ENCODE results near the gene ACAA1. TPM values are rescaled to one million over a fixed set of nuclear protein-coding genes. Genes with fewer than 3 reads are reported as not detected.
A peak's percentile ranks its signal among the peaks of the same experiment; 100 is the strongest.

The ACAA1 gene
- total RNA-seq, 1 experiment from 2014 or later, result 44.3 TPM

- no peak overlapping the region for H2BK120ac ChIP-seq (ENCODE audit: low read depth, low read length, poor library complexity, severe bottlenecking)
- no peak overlapping the region for H2BK5ac ChIP-seq (ENCODE audit: insufficient read length, low read length)
- no peaks in the 10 kb centered on the region for H4K20me1 ChIP-seq (ENCODE audit: control insufficient read depth, insufficient read depth, insufficient read length)
- Mint-ChIP-seq H3K4me3 (no peak overlapping the region), H3K4me1 (no peaks in the 10 kb centered on the region), H3K36me3 (ENCODE audit: insufficient read depth in 1 of 3, low read depth in 3 of 3) (no peaks in the 10 kb centered on the region; a peak in 1 of 7 replicates), H3K9me3 (peaks cover 0 to 3% of the 10 kb centered on the region in 2 experiments; a peak in 1 of 5 replicates), H3K27me3 (ENCODE audit: low read depth) (peaks cover 8% of the 10 kb centered on the region), H3K27ac (peak overlapping the region in 1 of 3 experiments; percentile 40; a peak in 2 of 7 replicates)
- no peak overlapping the region for H2AFZ ChIP-seq (ENCODE audit: low read length)
- H3K79me2 ChIP-seq (ENCODE audit: insufficient read depth, low read length), result no peaks in the 10 kb centered on the region
- H3K27ac ChIP-seq (ENCODE audit: insufficient read length, low read depth, low read length), result no peak overlapping the region
- H3K56ac ChIP-seq (ENCODE audit: insufficient read length, low read depth, low read length), result no peak overlapping the region
- H2BK20ac ChIP-seq (ENCODE audit: low read depth, low read length, poor library complexity, severe bottlenecking), result no peak overlapping the region
- no peaks in the 10 kb centered on the region for H3K9me3 ChIP-seq (ENCODE audit: control insufficient read depth, low read depth, low read length)
- H2BK15ac ChIP-seq (ENCODE audit: low read depth, low read length), result no peak overlapping the region
- no peak overlapping the region for H2BK12ac ChIP-seq (ENCODE audit: insufficient read length, low read depth, low read length)
- TF ChIP-seq CTCF (conservative IDR thresholded peaks at IDR 0.05), result no peak
- no peak overlapping the region for H4K91ac ChIP-seq (ENCODE audit: insufficient read length, low read depth, low read length)
- no peak overlapping the region for H3K14ac ChIP-seq (ENCODE audit: insufficient read depth, low read length)
- no peaks in the 10 kb centered on the region for H3K4me1 ChIP-seq (ENCODE audit: insufficient read depth, low read length)
- H3T11ph ChIP-seq (ENCODE audit: low read length), result no peak overlapping the region
- no peak overlapping the region for H4K8ac ChIP-seq (replicated peaks; ENCODE audit: insufficient read length, low read depth, low read length)
- WGBS (ENCODE audit: extremely low coverage, insufficient read length, low lambda C conversion rate), result no CpG with 5 or more reads among the region's 6 CpGs
- no peak overlapping the region for H2AK5ac ChIP-seq (ENCODE audit: insufficient read length, low read length)
- no peak for DNase-seq
- no peak overlapping the region for H3K18ac ChIP-seq (ENCODE audit: insufficient read length, low read depth, low read length)
- no peak overlapping the region for H4K5ac ChIP-seq (ENCODE audit: insufficient read length, low read depth, low read length)
- no peak overlapping the region for H3K9ac ChIP-seq (ENCODE audit: extremely low read depth, insufficient read length, low read length)
- no peak overlapping the region for H3K4ac ChIP-seq (ENCODE audit: low read depth, low read length)
- no peaks in the 10 kb centered on the region for H3K23me2 ChIP-seq (ENCODE audit: insufficient read length, low read depth, low read length, poor library complexity, severe bottlenecking)
- no peaks in the 10 kb centered on the region for H3K27me3 ChIP-seq (ENCODE audit: insufficient read depth, low read length)
- H3K23ac ChIP-seq (ENCODE audit: insufficient read length, low read depth, low read length), result no peak overlapping the region
- H3K4me2 ChIP-seq (ENCODE audit: insufficient read depth, insufficient read length, low read length), result no peak overlapping the region
- H3K79me1 ChIP-seq (ENCODE audit: insufficient read depth, low read depth, low read length, poor library complexity, severe bottlenecking), result no peaks in the 10 kb centered on the region
Observed at GRCh38 chr3:38110314-38111050, 26.4 kb downstream of the ACAA1 start.
